Measurements from ENCODE around the gene PRKG1. TPM values are rescaled to one million over a fixed set of nuclear protein-coding genes. Genes with fewer than 3 reads are reported as not detected.
A peak's percentile ranks its signal among the peaks of the same experiment; 100 is the strongest.

The PRKG1 gene
- total and polyA plus RNA-seq, 2 donors (not counting 1 experiment from before 2014, with no cell fraction given), result 45.8 to 71.8 TPM

DNA sequence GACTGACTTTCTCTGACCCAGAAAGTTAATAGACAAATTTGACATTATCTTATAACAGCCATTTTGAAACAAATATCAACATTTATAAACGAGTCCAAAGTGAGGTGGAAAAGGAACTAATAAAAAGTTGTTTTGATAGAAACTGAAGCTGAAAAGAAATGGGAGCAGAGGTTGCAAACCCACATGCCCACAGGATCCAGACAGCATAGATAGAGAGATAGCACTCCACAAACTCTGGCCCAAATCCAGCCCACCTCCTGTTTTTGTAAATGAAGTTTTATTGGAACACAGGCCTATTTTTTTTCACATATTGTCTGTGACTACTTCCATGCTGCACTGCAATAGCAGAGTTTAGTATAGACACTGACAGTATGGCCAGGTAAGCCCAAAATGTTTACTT is 171.9 kb downstream of the PRKG1 start:
- no peaks in the 10 kb centered on the region for H3K9me3 ChIP-seq (ENCODE audit: control insufficient read depth, insufficient read depth, low read depth, low read length)
- no peaks in the 10 kb centered on the region for H3K36me3 ChIP-seq (ENCODE audit: control insufficient read depth, insufficient read depth, low read length)
- H3K79me2 ChIP-seq (ENCODE audit: control insufficient read depth, insufficient read depth, low read length), result no peaks in the 10 kb centered on the region
- TF ChIP-seq CTCF (conservative IDR thresholded peaks at IDR 0.05 in 1 of 2, IDR thresholded peaks at IDR 0.05 in 1 of 2; ENCODE audit: low read depth in 1 of 2, low read length in 2 of 2), result no peak
- DNase-seq (ENCODE audit: low read depth in 2 of 2), result peak in 1 of 2 donors; percentile 25
- H3K4me3 ChIP-seq (replicated peaks in 1 of 4; ENCODE audit: control extremely low read depth in 1 of 4, insufficient read depth in 1 of 4, low read depth in 3 of 4, low read length in 4 of 4), result no peak overlapping the region
- H3K4me1 ChIP-seq (ENCODE audit: control insufficient read depth, extremely low read depth, insufficient read depth, low read length), result no peaks in the 10 kb centered on the region
- H2AFZ ChIP-seq (ENCODE audit: low read length), result no peak overlapping the region
- H3K9ac ChIP-seq (ENCODE audit: insufficient read depth, low read length), result no peak overlapping the region
- H3K4me2 ChIP-seq (ENCODE audit: extremely low read depth, insufficient read depth, low read length), result no peak overlapping the region
- H3K27ac ChIP-seq (ENCODE audit: insufficient read depth, low read length), result no peak overlapping the region
- H4K20me1 ChIP-seq (ENCODE audit: control insufficient read depth, extremely low read depth, insufficient read depth, low read length), result no peaks in the 10 kb centered on the region
- no peaks in the 10 kb centered on the region for H3K27me3 ChIP-seq (ENCODE audit: control insufficient read depth, insufficient read depth, low read length)

GRCh38 chr10:51250278-51250920 is 176.1 kb downstream of the PRKG1 start:
- Histone ChIP-seq H2AFZ (ENCODE audit: low read length) (no peak overlapping the region), H3K4me3 (replicated peaks in 1 of 4; ENCODE audit: control extremely low read depth in 1 of 4, insufficient read depth in 1 of 4, low read depth in 3 of 4, low read length in 4 of 4) (no peak overlapping the region), H3K9ac (ENCODE audit: insufficient read depth, low read length) (no peak overlapping the region), H3K4me1 (ENCODE audit: control insufficient read depth, extremely low read depth, insufficient read depth, low read length) (no peaks in the 10 kb centered on the region), H3K27me3 (ENCODE audit: control insufficient read depth, insufficient read depth, low read length) (no peaks in the 10 kb centered on the region), H4K20me1 (ENCODE audit: control insufficient read depth, extremely low read depth, insufficient read depth, low read length) (no peaks in the 10 kb centered on the region), H3K27ac (ENCODE audit: insufficient read depth, low read length) (no peak overlapping the region), H3K36me3 (ENCODE audit: control insufficient read depth, insufficient read depth, low read length) (no peaks in the 10 kb centered on the region), H3K9me3 (ENCODE audit: control insufficient read depth, insufficient read depth, low read depth, low read length) (no peaks in the 10 kb centered on the region), H3K4me2 (ENCODE audit: extremely low read depth, insufficient read depth, low read length) (no peak overlapping the region), H3K79me2 (ENCODE audit: control insufficient read depth, insufficient read depth, low read length) (no peaks in the 10 kb centered on the region)
- TF ChIP-seq CTCF (conservative IDR thresholded peaks at IDR 0.05 in 1 of 2, IDR thresholded peaks at IDR 0.05 in 1 of 2; ENCODE audit: low read depth in 1 of 2, low read length in 2 of 2), result no peak
- no peak for TF ChIP-seq EZH2 (IDR thresholded peaks at IDR 0.05; ENCODE audit: low read length, missing control alignments)
- DNase-seq (ENCODE audit: low read depth in 2 of 2), result no peak

DNA sequence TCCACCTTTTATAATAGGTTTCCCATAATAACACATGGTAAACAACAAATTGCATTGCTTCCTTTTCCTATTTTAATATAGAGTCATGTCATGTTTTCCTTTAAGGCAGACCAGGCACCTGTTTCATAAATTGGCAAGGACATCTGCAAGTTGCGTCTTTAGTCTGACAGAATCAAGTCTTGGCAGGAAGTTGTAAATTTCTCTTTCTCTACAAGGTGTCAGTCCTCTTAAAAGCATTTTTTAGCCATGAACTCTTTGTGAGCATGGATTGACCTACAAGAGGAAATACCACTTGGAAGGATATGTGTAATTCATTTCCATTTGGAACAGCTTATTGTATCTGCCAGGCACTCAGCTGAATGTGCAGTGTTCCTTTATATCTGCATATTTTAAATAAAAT is 176.8 kb downstream of the PRKG1 start:
- Histone ChIP-seq H3K27ac (ENCODE audit: insufficient read depth, low read length) (no peak overlapping the region), H3K36me3 (ENCODE audit: control insufficient read depth, insufficient read depth, low read length) (no peaks in the 10 kb centered on the region), H3K4me3 (replicated peaks in 1 of 4; ENCODE audit: control extremely low read depth in 1 of 4, insufficient read depth in 1 of 4, low read depth in 3 of 4, low read length in 4 of 4) (no peak overlapping the region), H4K20me1 (ENCODE audit: control insufficient read depth, extremely low read depth, insufficient read depth, low read length) (no peaks in the 10 kb centered on the region), H3K79me2 (ENCODE audit: control insufficient read depth, insufficient read depth, low read length) (no peaks in the 10 kb centered on the region), H3K9me3 (ENCODE audit: control insufficient read depth, insufficient read depth, low read depth, low read length) (no peaks in the 10 kb centered on the region), H3K9ac (ENCODE audit: insufficient read depth, low read length) (no peak overlapping the region), H3K4me2 (ENCODE audit: extremely low read depth, insufficient read depth, low read length) (no peak overlapping the region), H2AFZ (ENCODE audit: low read length) (no peak overlapping the region), H3K27me3 (ENCODE audit: control insufficient read depth, insufficient read depth, low read length) (no peaks in the 10 kb centered on the region), H3K4me1 (ENCODE audit: control insufficient read depth, extremely low read depth, insufficient read depth, low read length) (no peaks in the 10 kb centered on the region)
- TF ChIP-seq CTCF (conservative IDR thresholded peaks at IDR 0.05 in 1 of 2, IDR thresholded peaks at IDR 0.05 in 1 of 2; ENCODE audit: low read depth in 1 of 2, low read length in 2 of 2) (no peak), EZH2 (IDR thresholded peaks at IDR 0.05; ENCODE audit: low read length, missing control alignments) (no peak)
- DNase-seq (ENCODE audit: low read depth in 2 of 2), result peak in 1 of 2 donors; percentile 12
